Vagina (tissue), 2 donors: ENCODE data around the gene SLC26A11. TPM values are rescaled to one million over a fixed set of nuclear protein-coding genes. Genes with fewer than 3 reads are reported as not detected.
"Not testable (repeated sequence)": the region's sequence is repeated elsewhere in the genome, so short reads cannot be mapped to it uniquely, and the experiment has no call there.

Source experiments
- DNase-seq, 2 donors: peaks; one replicate each; pipeline ENCODE4 v3.0.0-alpha.2; 2017; ENCODE audit errors: extremely low spot score in 2 of 2
- H3K27ac ChIP-seq: fragments of 200-600 bp; sonication (generic); one replicate; pipeline ENCODE4 v1.5.1; 2019
- H3K27me3 ChIP-seq: fragments of 200-600 bp; sonication (generic); one replicate; pipeline ENCODE4 v1.5.1; 2019
- H3K36me3 ChIP-seq, 2 donors: fragments of 200-600 bp; sonication (generic); one replicate each; pipeline ENCODE4 v1.5.1; 2017 to 2019
- H3K4me1 ChIP-seq: fragments of 200-600 bp; sonication (generic); one replicate; pipeline ENCODE4 v1.5.1; 2019
- H3K4me3 ChIP-seq, 2 donors: fragments of 200-600 bp; sonication (generic); 1 replicate in 1 of 2; 2 replicates in 1 of 2; pipeline ENCODE4 v1.5.1; 2016 to 2019
- H3K9me3 ChIP-seq: fragments of 200-600 bp; sonication (generic); one replicate; pipeline ENCODE4 v1.5.1; 2019
- CTCF ChIP-seq, 3 experiments: fragments of 450-650 bp in 2 of 3; fragments of 200-600 bp in 1 of 3; sonication (generic) in 1 of 3; IDR thresholded peaks; one replicate each; pipeline ENCODE4 v1.5.1; 2017 to 2019; ENCODE audit warnings: antibody characterized with exemption in 3 of 3, mild to moderate bottlenecking in 2 of 3, moderate library complexity in 2 of 3
- POLR2A ChIP-seq, 2 donors: fragments of 450-650 bp; IDR thresholded peaks; one replicate each; pipeline ENCODE4 v1.6.1; 2017; ENCODE audit warnings: antibody characterized with exemption in 2 of 2, mild to moderate bottlenecking in 2 of 2, moderate library complexity in 2 of 2
- POLR2AphosphoS5 ChIP-seq, 2 donors: sonication (generic); formaldehyde crosslinking; IDR thresholded peaks; one replicate each; pipeline ENCODE4 v1.9.0; 2017; ENCODE audit warnings: antibody characterized with exemption in 2 of 2, mild to moderate bottlenecking in 2 of 2, low read depth in 1 of 2; ENCODE audit not compliant: insufficient read depth in 1 of 2
- intact Hi-C: fragments of 100-400 bp; cut with DNase I; formaldehyde crosslinking; loops from one replicate; pipeline ENCODE4 v1.15.1; 2023
- total RNA-seq: library from RNA; depleted of rRNA; stranded (reverse); fragments of >200 nt; gene quantifications from one replicate; pipeline ENCODE4 v1.2.3, GENCODE V29; 2016

The SLC26A11 gene
- total RNA-seq, 1 donor from 2014 or later, result 22.8 TPM

GRCh38 chr17:80294653-80295052 lies 74.4 kb downstream of the SLC26A11 start:
- Histone ChIP-seq H3K9me3 (no peaks in the 10 kb centered on the region), H3K4me1 (no peaks in the 10 kb centered on the region), H3K4me3 (no peak overlapping the region), H3K27ac (no peak overlapping the region), H3K36me3 (peaks cover 0 to 90% of the 10 kb centered on the region in 2 donors), H3K27me3 (no peaks in the 10 kb centered on the region)
- intact Hi-C loops, result no loop called here
- DNase-seq, result no peak
- TF ChIP-seq CTCF (IDR thresholded peaks at IDR 0.05) (no peak), POLR2AphosphoS5 (IDR thresholded peaks at IDR 0.05; ENCODE audit: insufficient read depth in 1 of 2, low read depth in 1 of 2) (no peak)

GRCh38 chr17:80295146-80295545 lies 74.9 kb downstream of the SLC26A11 start:
- H3K36me3 ChIP-seq, result peaks cover 0 to 90% of the 10 kb centered on the region in 2 donors
- TF ChIP-seq POLR2AphosphoS5 (IDR thresholded peaks at IDR 0.05; ENCODE audit: insufficient read depth in 1 of 2, low read depth in 1 of 2) (no peak), CTCF (IDR thresholded peaks at IDR 0.05) (no peak), POLR2A (IDR thresholded peaks at IDR 0.05) (no peak)

GRCh38 chr17:80295559-80295958 lies 75.3 kb downstream of the SLC26A11 start:
- Histone ChIP-seq H3K36me3 (peaks cover 0 to 90% of the 10 kb centered on the region in 2 donors), H3K4me3 (no peak overlapping the region)
- no peak for TF ChIP-seq POLR2AphosphoS5 (IDR thresholded peaks at IDR 0.05; ENCODE audit: insufficient read depth in 1 of 2, low read depth in 1 of 2)
- no peak for TF ChIP-seq POLR2A (IDR thresholded peaks at IDR 0.05)
- no peak for TF ChIP-seq CTCF (IDR thresholded peaks at IDR 0.05)

More at GRCh38 chr17:80295146-80295545, 74.9 kb downstream of the SLC26A11 start:
- Histone ChIP-seq H3K9me3 (no peaks in the 10 kb centered on the region), H3K27ac (no peak overlapping the region), H3K4me1 (no peaks in the 10 kb centered on the region), H3K27me3 (no peaks in the 10 kb centered on the region), H3K4me3 (no peak overlapping the region)
- DNase-seq, result no peak
- intact Hi-C loops, result no loop called here

GRCh38 chr17:80296221-80296620 lies 76.0 kb downstream of the SLC26A11 start:
- no peak for DNase-seq
- Histone ChIP-seq H3K36me3 (peaks cover 0 to 90% of the 10 kb centered on the region in 2 donors), H3K27ac (no peak overlapping the region), H3K4me3 (no peak overlapping the region), H3K27me3 (no peaks in the 10 kb centered on the region), H3K4me1 (no peaks in the 10 kb centered on the region), H3K9me3 (no peaks in the 10 kb centered on the region)
- intact Hi-C loops, result no loop called here
- no peak for TF ChIP-seq POLR2A (IDR thresholded peaks at IDR 0.05)

More at GRCh38 chr17:80295559-80295958, 75.3 kb downstream of the SLC26A11 start:
- intact Hi-C loops, result no loop called here
- DNase-seq, result no peak
- Histone ChIP-seq H3K9me3 (no peaks in the 10 kb centered on the region), H3K4me1 (no peaks in the 10 kb centered on the region), H3K27ac (no peak overlapping the region), H3K27me3 (no peaks in the 10 kb centered on the region)

GRCh38 chr17:80297996-80298560 lies 77.9 kb downstream of the SLC26A11 start:
- H3K4me1 ChIP-seq, result no peaks in the 10 kb centered on the region
- no peak overlapping the region for H3K4me3 ChIP-seq
- TF ChIP-seq POLR2AphosphoS5 (IDR thresholded peaks at IDR 0.05; ENCODE audit: insufficient read depth in 1 of 2, low read depth in 1 of 2) (no peak), POLR2A (IDR thresholded peaks at IDR 0.05) (no peak), CTCF (IDR thresholded peaks at IDR 0.05) (no peak)
- H3K27me3 ChIP-seq, result no peaks in the 10 kb centered on the region
- DNase-seq, result no peak
- H3K9me3 ChIP-seq, result no peaks in the 10 kb centered on the region
- H3K36me3 ChIP-seq, result peaks cover 0 to 91% of the 10 kb centered on the region in 2 donors
- H3K27ac ChIP-seq, result no peak overlapping the region
- intact Hi-C loops, result no loop called here

DNA sequence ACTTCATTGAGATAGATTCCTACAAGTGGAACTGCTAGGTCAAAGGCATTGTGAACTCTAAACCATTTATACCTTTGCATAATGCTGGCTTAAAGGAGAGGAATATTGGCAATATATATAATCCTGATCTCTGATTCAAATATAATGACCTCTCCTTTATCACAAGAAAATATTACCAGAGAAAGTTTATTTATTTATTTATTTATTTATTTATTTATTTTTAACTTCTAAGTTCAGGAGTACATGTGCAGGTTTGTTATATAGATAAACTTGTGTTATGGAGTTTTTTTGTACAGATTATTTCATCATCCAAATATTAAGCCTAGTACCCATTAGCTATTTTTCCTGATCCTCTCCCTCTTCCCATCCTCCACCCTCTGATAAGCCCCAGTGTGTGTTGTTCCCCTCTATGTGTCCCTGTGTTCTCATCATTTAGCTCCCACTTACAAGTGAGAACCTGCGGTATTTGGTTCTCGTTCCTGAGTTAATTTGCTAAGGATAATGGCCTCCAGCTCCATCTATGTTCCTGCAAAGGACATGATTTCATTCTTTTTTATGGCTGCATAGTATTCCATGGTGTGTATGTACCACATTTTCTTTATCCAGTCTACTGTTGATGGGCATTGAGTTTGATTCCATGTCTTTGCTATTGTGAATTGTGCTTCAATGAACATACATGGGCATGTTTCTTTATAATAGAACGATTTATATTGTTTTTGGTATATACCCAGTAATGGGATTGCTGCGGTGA lies 79.3 kb downstream of the SLC26A11 start:
- intact Hi-C loops, H3K4me3 ChIP-seq, H3K4me1 ChIP-seq, DNase-seq, H3K9me3 ChIP-seq, H3K27me3 ChIP-seq, H3K27ac ChIP-seq: not testable (repeated sequence)
- peaks cover 0 to 96% of the 10 kb centered on the region in 2 donors for H3K36me3 ChIP-seq

GRCh38 chr17:80300756-80301155 lies 80.5 kb downstream of the SLC26A11 start:
- H3K4me1 ChIP-seq, DNase-seq, H3K9me3 ChIP-seq, H3K27me3 ChIP-seq, H3K4me3 ChIP-seq, intact Hi-C loops, H3K27ac ChIP-seq: not testable (repeated sequence)
- H3K36me3 ChIP-seq, result peaks cover 0 to 96% of the 10 kb centered on the region in 2 donors
